Neural progenitor cell (in vitro differentiated cells): ENCODE results near the gene GCSAM.

Experiments
- EZH2 ChIP-seq: fragments of 200-600 bp; sonication (generic); IDR thresholded peaks from 2 replicates; pipeline ENCODE4 v1.6.1; 2017; ENCODE audit warnings: antibody characterized with exemption, mild to moderate bottlenecking, moderate library complexity
- EZH2phosphoT487 ChIP-seq: fragments of 200-600 bp; sonication (generic); IDR thresholded peaks from 2 replicates; pipeline ENCODE4 v1.6.1; 2017; ENCODE audit warnings: antibody characterized with exemption
- TF ChIP-seq, protein P1 (sequence below): fragments of 200-600 bp; sonication (generic); IDR thresholded peaks from 2 replicates; pipeline ENCODE4 v1.5.1; 2017; ENCODE audit warnings: antibody characterized with exemption, mild to moderate bottlenecking

DNA sequence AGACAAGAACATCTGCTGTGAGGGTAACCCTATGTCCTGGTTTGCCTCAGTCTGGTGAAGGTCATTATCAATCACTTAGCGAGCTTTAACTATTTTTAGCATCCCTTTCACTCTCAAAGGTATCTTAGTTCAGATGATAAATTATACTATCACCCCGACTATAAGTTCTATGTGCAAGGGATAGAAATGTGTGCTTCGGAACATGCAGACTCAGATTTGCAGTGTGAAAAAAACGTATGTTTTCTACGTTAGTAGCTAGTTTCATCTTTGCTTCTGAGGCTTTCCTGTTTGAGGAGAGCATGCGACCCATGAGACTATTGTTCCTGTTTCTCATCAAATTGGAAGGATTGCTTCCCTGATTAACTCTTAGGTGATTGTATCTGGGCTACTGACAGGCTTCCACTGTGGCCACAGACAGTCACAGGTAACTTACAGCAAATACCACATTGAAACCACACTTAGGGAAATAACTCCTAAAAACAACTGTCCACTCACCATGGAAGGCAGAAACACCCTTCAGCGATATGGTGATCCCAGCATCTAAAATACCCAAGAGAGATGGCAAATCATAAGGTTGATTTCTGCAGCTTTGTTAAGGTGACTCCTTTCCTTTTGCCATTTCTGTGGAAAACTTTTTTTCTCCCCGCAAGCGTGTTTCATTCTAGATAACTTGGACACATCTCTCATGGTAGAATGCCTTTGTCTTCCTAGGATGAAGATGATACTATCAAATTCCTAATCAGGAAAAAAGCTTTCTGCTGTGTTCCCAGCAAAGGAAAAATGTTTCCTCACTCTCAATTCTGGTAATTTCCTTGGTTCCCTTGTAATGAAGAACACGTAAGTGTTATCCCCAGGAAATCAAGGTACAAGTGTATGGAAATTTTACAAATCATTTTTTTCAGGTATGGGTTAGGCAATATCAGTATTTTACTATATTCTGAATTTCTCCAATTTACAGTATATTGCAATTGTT is 5.2 kb downstream of the GCSAM start:
- TF ChIP-seq, protein P1, sequence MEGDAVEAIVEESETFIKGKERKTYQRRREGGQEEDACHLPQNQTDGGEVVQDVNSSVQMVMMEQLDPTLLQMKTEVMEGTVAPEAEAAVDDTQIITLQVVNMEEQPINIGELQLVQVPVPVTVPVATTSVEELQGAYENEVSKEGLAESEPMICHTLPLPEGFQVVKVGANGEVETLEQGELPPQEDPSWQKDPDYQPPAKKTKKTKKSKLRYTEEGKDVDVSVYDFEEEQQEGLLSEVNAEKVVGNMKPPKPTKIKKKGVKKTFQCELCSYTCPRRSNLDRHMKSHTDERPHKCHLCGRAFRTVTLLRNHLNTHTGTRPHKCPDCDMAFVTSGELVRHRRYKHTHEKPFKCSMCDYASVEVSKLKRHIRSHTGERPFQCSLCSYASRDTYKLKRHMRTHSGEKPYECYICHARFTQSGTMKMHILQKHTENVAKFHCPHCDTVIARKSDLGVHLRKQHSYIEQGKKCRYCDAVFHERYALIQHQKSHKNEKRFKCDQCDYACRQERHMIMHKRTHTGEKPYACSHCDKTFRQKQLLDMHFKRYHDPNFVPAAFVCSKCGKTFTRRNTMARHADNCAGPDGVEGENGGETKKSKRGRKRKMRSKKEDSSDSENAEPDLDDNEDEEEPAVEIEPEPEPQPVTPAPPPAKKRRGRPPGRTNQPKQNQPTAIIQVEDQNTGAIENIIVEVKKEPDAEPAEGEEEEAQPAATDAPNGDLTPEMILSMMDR: no peak
- no peak for TF ChIP-seq EZH2phosphoT487
- no peak for TF ChIP-seq EZH2
